HCT116 (cell line): ENCODE results near the gene OSBPL1A. TPM values are rescaled to one million over a fixed set of nuclear protein-coding genes. Genes with fewer than 3 reads are reported as not detected.

Source experiments
- ATAC-seq: fragments of 200-7000 bp; cut with Tn5 transposase; 2 replicates; pipeline ENCODE4 v1.9.1; 2020; ENCODE audit warnings: mild to moderate bottlenecking, moderate library complexity
- BruUV-seq: library from RNA; stranded (reverse); fragments of 400-500 nt; replicated peaks from 2 replicates; lab custom pipeline; 2021; lab: Mats Ljungman, UMichigan
- CTCF ChIA-PET: fragments of 300-600 bp; sonication (Branson Sonifier 250); formaldehyde crosslinking; loops from one replicate; lab custom pipeline; 2021; ENCODE audit warnings: antibody characterized with exemption; lab: Charles Lee
- POLR2A ChIA-PET: fragments of 300-600, 350-600 bp; sonication (Branson Sonifier 250); formaldehyde crosslinking; loops from one replicate; lab custom pipeline; 2021; ENCODE audit warnings: antibody characterized with exemption; lab: Charles Lee
- RAD21 ChIA-PET, 2 experiments: fragments of 300-600 bp; sonication (Branson Sonifier 250); formaldehyde crosslinking; loops; one replicate each; lab custom pipeline; 2023; ENCODE audit warnings: low total read pairs in 2 of 2; ENCODE audit not compliant: uncharacterized antibody in 2 of 2, unreplicated experiment in 2 of 2, low non-redundant PET in 1 of 2; lab: Charles Lee
- DNase-seq: peaks from one replicate; pipeline ENCODE4 v3.0.0-alpha.2; 2010; ENCODE audit warnings: low read depth, low spot score
- H2AFZ ChIP-seq: fragments of 200-600 bp; shearing (Covaris generic), sonication (generic); 2 replicates; pipeline ENCODE4 v1.6.1; 2017; ENCODE audit warnings: low read depth, mixed run types, mixed read lengths, antibody characterized with exemption, low read length; ENCODE audit not compliant: poor library complexity, severe bottlenecking
- H3K27ac ChIP-seq: 2 replicates; pipeline ENCODE4 v1.5.1; 2012; ENCODE audit warnings: low read depth, low read length
- H3K27me3 ChIP-seq: fragments of 200-600 bp; sonication (generic); 2 replicates; pipeline ENCODE4 v1.6.1; 2016; ENCODE audit warnings: mixed run types, low read length, mixed read lengths; ENCODE audit not compliant: insufficient read depth
- H3K36me3 ChIP-seq, 2 experiments: fragments of 200-500 bp in 1 of 2; fragments of 200-600 bp in 1 of 2; sonication (Bioruptor generic) in 1 of 2; sonication (generic) in 1 of 2; 2 replicates each; pipeline versions ENCODE4 v1.5.1 to v1.6.1; 2014 to 2016; ENCODE audit warnings: low read length in 2 of 2, inconsistent platforms in 1 of 2, mixed read lengths in 1 of 2, mixed run types in 1 of 2; ENCODE audit not compliant: insufficient read depth in 2 of 2, control insufficient read depth in 1 of 2
- H3K4me1 ChIP-seq, 2 experiments: fragments of 200-600 bp in 1 of 2; sonication (generic) in 1 of 2; 2 replicates each; pipeline versions ENCODE4 v1.5.1 to v1.6.1; 2012 to 2017; ENCODE audit warnings: low read length in 2 of 2, inconsistent platforms in 1 of 2, mild to moderate bottlenecking in 1 of 2, mixed read lengths in 1 of 2, mixed run types in 1 of 2, moderate library complexity in 1 of 2; ENCODE audit not compliant: insufficient read depth in 2 of 2, control insufficient read depth in 1 of 2
- H3K4me2 ChIP-seq: fragments of 200-600 bp; sonication (generic); 2 replicates; pipeline ENCODE4 v1.6.1; 2017; ENCODE audit warnings: mixed run types, low read length, mixed read lengths
- H3K4me3 ChIP-seq, 2 experiments: fragments of 200-600 bp in 1 of 2; sonication (generic) in 1 of 2; replicated peaks in 1 of 2; 2 replicates each; pipeline ENCODE4 v1.5.1; 2011 to 2016; ENCODE audit warnings: low read length in 2 of 2, control low read depth in 1 of 2, low read depth in 1 of 2, mild to moderate bottlenecking in 1 of 2, mixed read lengths in 1 of 2, mixed run types in 1 of 2
- H3K79me2 ChIP-seq: fragments of 200-600 bp; sonication (generic); 2 replicates; pipeline ENCODE4 v1.6.1; 2017; ENCODE audit warnings: mild to moderate bottlenecking, mixed run types, low read length, moderate library complexity, mixed read lengths; ENCODE audit not compliant: insufficient read depth
- H3K9ac ChIP-seq: fragments of 200-600 bp; sonication (generic); 2 replicates; pipeline ENCODE4 v1.6.1; 2016; ENCODE audit warnings: low read length, mixed read lengths
- H3K9me2 ChIP-seq: fragments of 200-600 bp; sonication (generic), shearing (Covaris generic); 2 replicates; pipeline ENCODE4 v1.6.1; 2017; ENCODE audit warnings: mixed run types, mild to moderate bottlenecking, moderate library complexity; ENCODE audit not compliant: insufficient read depth
- H3K9me3 ChIP-seq, 2 experiments: fragments of 200-500 bp in 1 of 2; fragments of 200-600 bp in 1 of 2; sonication (Bioruptor generic) in 1 of 2; sonication (generic) in 1 of 2; 2 replicates each; pipeline ENCODE4 v1.6.1; 2014 to 2017; ENCODE audit warnings: low read length in 2 of 2, mixed read lengths in 2 of 2, inconsistent platforms in 1 of 2, low read depth in 1 of 2, mild to moderate bottlenecking in 1 of 2, mixed run types in 1 of 2, moderate library complexity in 1 of 2; ENCODE audit not compliant: control insufficient read depth in 1 of 2, insufficient read depth in 1 of 2
- H4K20me1 ChIP-seq: fragments of 200-600 bp; sonication (generic), shearing (Covaris generic); 2 replicates; pipeline ENCODE4 v1.6.1; 2017; ENCODE audit warnings: mixed run types, mild to moderate bottlenecking, moderate library complexity; ENCODE audit not compliant: insufficient read depth
- CBX3 ChIP-seq: IDR thresholded peaks from 2 replicates; pipeline ENCODE4 v1.6.1; 2012; ENCODE audit warnings: low read depth
- CEBPB ChIP-seq: IDR thresholded peaks from 2 replicates; pipeline ENCODE4 v1.6.1; 2012; ENCODE audit warnings: low read depth
- ELF1 ChIP-seq: IDR thresholded peaks from 2 replicates; pipeline ENCODE4 v1.6.1; 2012; ENCODE audit warnings: low read depth, borderline replicate concordance
- EZH2 ChIP-seq: fragments of 200-600 bp; sonication (generic); IDR thresholded peaks from 2 replicates; pipeline ENCODE4 v1.6.1; 2017; ENCODE audit warnings: antibody characterized with exemption, mixed run types
- FOSL1 ChIP-seq: IDR thresholded peaks from 2 replicates; pipeline ENCODE4 v1.6.1; 2012; ENCODE audit warnings: low read depth
- JUND ChIP-seq: IDR thresholded peaks from 2 replicates; pipeline ENCODE4 v1.6.1; 2012
- POLR2A ChIP-seq: IDR thresholded peaks from 2 replicates; pipeline ENCODE4 v1.7.0; 2011; ENCODE audit warnings: borderline replicate concordance; ENCODE audit not compliant: insufficient read depth, insufficient read length; ENCODE audit errors: extremely low read depth
- POLR2AphosphoS5 ChIP-seq: IDR thresholded peaks from 2 replicates; pipeline ENCODE4 v1.6.1; 2011; ENCODE audit warnings: mild to moderate bottlenecking, low read depth, low read length, moderate library complexity
- RAD21 ChIP-seq: IDR thresholded peaks from 2 replicates; pipeline ENCODE4 v1.6.1; 2012; ENCODE audit warnings: low read depth, mild to moderate bottlenecking
- SP1 ChIP-seq: IDR thresholded peaks from 2 replicates; pipeline ENCODE4 v1.6.1; 2012; ENCODE audit warnings: low read depth
- SRF ChIP-seq: IDR thresholded peaks from 2 replicates; pipeline ENCODE4 v1.6.1; 2012; ENCODE audit warnings: low read depth
- ZFX ChIP-seq: fragments of 450-650 bp; IDR thresholded peaks from 2 replicates; pipeline ENCODE4 v1.6.1; 2017
- intact Hi-C: fragments of 100-400 bp; cut with micrococcal nuclease; formaldehyde crosslinking; loops from 2 replicates; pipeline ENCODE4 v1.10.0; 2022
- total RNA-seq: library from RNA; stranded (reverse); gene quantifications from one replicate; pipeline ENCODE4 v1.2.1, GENCODE V29; 2021; ENCODE audit not compliant: unreplicated experiment
- TF ChIP-seq, protein P1 (sequence below): IDR thresholded peaks from 2 replicates; pipeline ENCODE4 v1.6.1; 2012
- TF ChIP-seq, protein P2 (sequence below): IDR thresholded peaks from 2 replicates; pipeline ENCODE4 v1.6.1; 2011; ENCODE audit warnings: mild to moderate bottlenecking, low read length, moderate library complexity; ENCODE audit not compliant: insufficient replicate concordance; ENCODE audit errors: extremely low read depth
- TF ChIP-seq, protein P3 (sequence below): IDR thresholded peaks from 2 replicates; pipeline ENCODE4 v1.6.1; 2012
- TF ChIP-seq, protein P4 (sequence below), 3 experiments: fragments of 200-600 bp in 1 of 3; sonication (generic) in 1 of 3; IDR thresholded peaks in 2 of 3; conservative IDR thresholded peaks in 1 of 3; 2 replicates each; pipeline ENCODE4 v1.5.1; 2012 to 2017; ENCODE audit warnings: low read depth in 2 of 3, low read length in 2 of 3, antibody characterized with exemption in 1 of 3, borderline replicate concordance in 1 of 3, control low read depth in 1 of 3, mild to moderate bottlenecking in 1 of 3, mixed read lengths in 1 of 3, mixed run types in 1 of 3, moderate library complexity in 1 of 3; ENCODE audit not compliant: insufficient read depth in 1 of 3

OSBPL1A gene
- total RNA-seq, 1 experiment from 2014 or later = 18.9 TPM

DNA sequence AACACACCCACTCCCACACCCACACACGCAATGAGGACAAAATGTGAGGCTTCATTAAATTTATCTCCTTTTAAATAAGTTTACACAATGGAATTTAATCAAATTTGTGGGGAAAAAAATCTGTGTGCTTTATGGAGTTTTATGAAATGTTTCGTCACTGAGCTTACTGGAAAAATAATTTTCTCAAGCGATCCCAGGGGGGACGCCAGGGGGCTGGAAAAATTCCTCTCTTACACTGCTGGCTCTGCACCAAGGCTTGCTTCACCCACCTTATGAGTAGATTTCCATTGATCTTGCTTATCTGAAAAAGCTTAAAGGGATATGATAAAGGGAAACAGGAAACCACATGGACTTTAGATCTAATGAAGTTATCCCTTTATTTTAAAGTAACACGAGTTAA, 163.3 kb downstream of the OSBPL1A start:
- no peak overlapping the region for H2AFZ ChIP-seq
- peaks cover 0 to 4% of the 10 kb centered on the region in 2 experiments; a peak in 1 of 4 replicates for H3K36me3 ChIP-seq
- TF ChIP-seq CEBPB = no peak
- TF ChIP-seq, protein P1, sequence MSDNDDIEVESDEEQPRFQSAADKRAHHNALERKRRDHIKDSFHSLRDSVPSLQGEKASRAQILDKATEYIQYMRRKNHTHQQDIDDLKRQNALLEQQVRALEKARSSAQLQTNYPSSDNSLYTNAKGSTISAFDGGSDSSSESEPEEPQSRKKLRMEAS = no peak
- TF ChIP-seq, protein P2, sequence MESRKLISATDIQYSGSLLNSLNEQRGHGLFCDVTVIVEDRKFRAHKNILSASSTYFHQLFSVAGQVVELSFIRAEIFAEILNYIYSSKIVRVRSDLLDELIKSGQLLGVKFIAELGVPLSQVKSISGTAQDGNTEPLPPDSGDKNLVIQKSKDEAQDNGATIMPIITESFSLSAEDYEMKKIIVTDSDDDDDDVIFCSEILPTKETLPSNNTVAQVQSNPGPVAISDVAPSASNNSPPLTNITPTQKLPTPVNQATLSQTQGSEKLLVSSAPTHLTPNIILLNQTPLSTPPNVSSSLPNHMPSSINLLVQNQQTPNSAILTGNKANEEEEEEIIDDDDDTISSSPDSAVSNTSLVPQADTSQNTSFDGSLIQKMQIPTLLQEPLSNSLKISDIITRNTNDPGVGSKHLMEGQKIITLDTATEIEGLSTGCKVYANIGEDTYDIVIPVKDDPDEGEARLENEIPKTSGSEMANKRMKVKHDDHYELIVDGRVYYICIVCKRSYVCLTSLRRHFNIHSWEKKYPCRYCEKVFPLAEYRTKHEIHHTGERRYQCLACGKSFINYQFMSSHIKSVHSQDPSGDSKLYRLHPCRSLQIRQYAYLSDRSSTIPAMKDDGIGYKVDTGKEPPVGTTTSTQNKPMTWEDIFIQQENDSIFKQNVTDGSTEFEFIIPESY = no peak
- no peaks in the 10 kb centered on the region for H3K79me2 ChIP-seq
- intact Hi-C loops = no loop called here
- no peaks in the 10 kb centered on the region for H3K9me3 ChIP-seq
- no peaks in the 10 kb centered on the region for H3K9me2 ChIP-seq
- ChIA-PET RAD21 (no interaction called here), POLR2A (no interaction called here), CTCF (no interaction called here)
- no peak overlapping the region for H3K9ac ChIP-seq
- no peaks in the 10 kb centered on the region for H3K27me3 ChIP-seq
- no peak overlapping the region for H3K4me3 ChIP-seq
- no peak for DNase-seq
- 0 out of 2 replicates have a peak, but pooled peaks cover 2% of the 10 kb centered on the region for H4K20me1 ChIP-seq
- no peaks in the 10 kb centered on the region for H3K4me1 ChIP-seq
- ATAC-seq = no peak
- no peak overlapping the region for H3K27ac ChIP-seq
- BruUV-seq = no TSS peak
- no peak overlapping the region for H3K4me2 ChIP-seq

DNA sequence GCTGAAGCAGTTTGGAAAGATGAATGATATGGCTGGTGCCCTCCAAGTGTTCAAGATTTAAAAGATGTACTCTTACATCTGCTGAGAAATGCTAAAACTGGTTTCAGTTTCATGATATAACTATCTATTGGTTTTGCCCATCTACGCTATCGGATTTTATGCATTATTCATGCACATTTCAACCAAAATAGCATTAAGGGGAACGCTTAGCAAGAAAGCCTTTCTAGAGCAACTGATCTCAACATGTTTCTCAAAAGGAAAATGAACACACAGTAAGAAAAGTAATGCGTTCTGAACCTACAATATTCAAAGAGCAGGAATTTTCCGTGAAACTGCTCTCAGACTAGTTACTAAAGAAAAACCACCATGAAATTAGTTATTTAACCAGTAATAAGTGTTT, 164.8 kb downstream of the OSBPL1A start:
- Histone ChIP-seq H3K9ac (no peak overlapping the region), H3K4me2 (no peak overlapping the region), H3K27me3 (no peaks in the 10 kb centered on the region), H3K4me3 (no peak overlapping the region), H3K36me3 (peaks cover 0 to 4% of the 10 kb centered on the region in 2 experiments; a peak in 1 of 4 replicates), H2AFZ (no peak overlapping the region), H3K4me1 (peaks cover 0 to 9% of the 10 kb centered on the region in 2 experiments; a peak in 1 of 4 replicates), H3K9me2 (no peaks in the 10 kb centered on the region), H3K79me2 (no peaks in the 10 kb centered on the region), H3K27ac (no peak overlapping the region), H3K9me3 (no peaks in the 10 kb centered on the region), H4K20me1 (0 out of 2 replicates have a peak, but pooled peaks cover 2% of the 10 kb centered on the region)
- CTCF ChIA-PET = no interaction called here
- no peak for DNase-seq
- no peak for ATAC-seq
- BruUV-seq = no TSS peak
- intact Hi-C loops = no loop called here
- RAD21 ChIA-PET = no interaction called here
- POLR2A ChIA-PET = no interaction called here
- TF ChIP-seq, protein P1 = no peak
- TF ChIP-seq EZH2 (no peak), CEBPB (no peak), JUND (no peak), SP1 (no peak), RAD21 (no peak), CBX3 (no peak), POLR2A (no peak), ZFX (no peak), SRF (no peak), POLR2AphosphoS5 (no peak), FOSL1 (no peak), ELF1 (no peak)
- TF ChIP-seq, protein P3, sequence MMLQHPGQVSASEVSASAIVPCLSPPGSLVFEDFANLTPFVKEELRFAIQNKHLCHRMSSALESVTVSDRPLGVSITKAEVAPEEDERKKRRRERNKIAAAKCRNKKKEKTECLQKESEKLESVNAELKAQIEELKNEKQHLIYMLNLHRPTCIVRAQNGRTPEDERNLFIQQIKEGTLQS = no peak
- TF ChIP-seq, protein P4, sequence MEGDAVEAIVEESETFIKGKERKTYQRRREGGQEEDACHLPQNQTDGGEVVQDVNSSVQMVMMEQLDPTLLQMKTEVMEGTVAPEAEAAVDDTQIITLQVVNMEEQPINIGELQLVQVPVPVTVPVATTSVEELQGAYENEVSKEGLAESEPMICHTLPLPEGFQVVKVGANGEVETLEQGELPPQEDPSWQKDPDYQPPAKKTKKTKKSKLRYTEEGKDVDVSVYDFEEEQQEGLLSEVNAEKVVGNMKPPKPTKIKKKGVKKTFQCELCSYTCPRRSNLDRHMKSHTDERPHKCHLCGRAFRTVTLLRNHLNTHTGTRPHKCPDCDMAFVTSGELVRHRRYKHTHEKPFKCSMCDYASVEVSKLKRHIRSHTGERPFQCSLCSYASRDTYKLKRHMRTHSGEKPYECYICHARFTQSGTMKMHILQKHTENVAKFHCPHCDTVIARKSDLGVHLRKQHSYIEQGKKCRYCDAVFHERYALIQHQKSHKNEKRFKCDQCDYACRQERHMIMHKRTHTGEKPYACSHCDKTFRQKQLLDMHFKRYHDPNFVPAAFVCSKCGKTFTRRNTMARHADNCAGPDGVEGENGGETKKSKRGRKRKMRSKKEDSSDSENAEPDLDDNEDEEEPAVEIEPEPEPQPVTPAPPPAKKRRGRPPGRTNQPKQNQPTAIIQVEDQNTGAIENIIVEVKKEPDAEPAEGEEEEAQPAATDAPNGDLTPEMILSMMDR (IDR thresholded peaks at IDR 0.05 in 2 of 3, conservative IDR thresholded peaks at IDR 0.05 in 1 of 3; ENCODE audit: borderline replicate concordance in 1 of 3, insufficient read depth in 1 of 3, low read depth in 2 of 3, low read length in 2 of 3) = no peak
